Activated CD4-positive, alpha-beta memory T cell treated with anti-CD3 and anti-CD28 coated beads for 36 hours (primary cell): ENCODE data around the gene CHD9. TPM values are rescaled to one million over a fixed set of nuclear protein-coding genes. Genes with fewer than 3 reads are reported as not detected.

Experiments used
- CTCF ChIA-PET: fragments of 350-600 bp; sonication (Branson Sonifier 250); formaldehyde crosslinking; loops from one replicate; lab custom pipeline; 2021; ENCODE audit warnings: antibody characterized with exemption, inconsistent platforms; lab: Charles Lee
- POLR2A ChIA-PET: fragments of 350-600 bp; sonication (Branson Sonifier 250); formaldehyde crosslinking; loops from one replicate; lab custom pipeline; 2021; ENCODE audit warnings: antibody characterized with exemption; lab: Charles Lee
- DNase-seq: peaks from one replicate; pipeline ENCODE4 v3.0.0-alpha.2; 2020
- H3K27ac Mint-ChIP-seq: one replicate; pipeline ENCODE4 v1.8.0; 2021; ENCODE audit warnings: mixed read lengths
- H3K27me3 Mint-ChIP-seq: one replicate; pipeline ENCODE4 v1.8.0; 2021; ENCODE audit warnings: mixed read lengths
- H3K36me3 Mint-ChIP-seq: one replicate; pipeline ENCODE4 v1.8.0; 2021; ENCODE audit warnings: mixed read lengths
- H3K4me1 Mint-ChIP-seq: one replicate; pipeline ENCODE4 v1.8.0; 2021; ENCODE audit warnings: low read depth, mixed read lengths
- H3K4me3 Mint-ChIP-seq: one replicate; pipeline ENCODE4 v1.8.0; 2021; ENCODE audit warnings: mild to moderate bottlenecking, mixed read lengths
- H3K9me3 Mint-ChIP-seq: one replicate; pipeline ENCODE4 v1.8.0; 2021; ENCODE audit warnings: mixed read lengths
- intact Hi-C: fragments of 100-400 bp; cut with micrococcal nuclease; formaldehyde crosslinking; loops from one replicate; pipeline ENCODE4 v1.15.1; 2023
- total RNA-seq, 2 experiments: library from RNA; stranded (reverse); gene quantifications; one replicate each; pipeline ENCODE4 v1.2.3, GENCODE V29; 2021

Gene CHD9
- total RNA-seq, 2 experiments from 2014 or later = 15.0 to 15.5 TPM

DNA sequence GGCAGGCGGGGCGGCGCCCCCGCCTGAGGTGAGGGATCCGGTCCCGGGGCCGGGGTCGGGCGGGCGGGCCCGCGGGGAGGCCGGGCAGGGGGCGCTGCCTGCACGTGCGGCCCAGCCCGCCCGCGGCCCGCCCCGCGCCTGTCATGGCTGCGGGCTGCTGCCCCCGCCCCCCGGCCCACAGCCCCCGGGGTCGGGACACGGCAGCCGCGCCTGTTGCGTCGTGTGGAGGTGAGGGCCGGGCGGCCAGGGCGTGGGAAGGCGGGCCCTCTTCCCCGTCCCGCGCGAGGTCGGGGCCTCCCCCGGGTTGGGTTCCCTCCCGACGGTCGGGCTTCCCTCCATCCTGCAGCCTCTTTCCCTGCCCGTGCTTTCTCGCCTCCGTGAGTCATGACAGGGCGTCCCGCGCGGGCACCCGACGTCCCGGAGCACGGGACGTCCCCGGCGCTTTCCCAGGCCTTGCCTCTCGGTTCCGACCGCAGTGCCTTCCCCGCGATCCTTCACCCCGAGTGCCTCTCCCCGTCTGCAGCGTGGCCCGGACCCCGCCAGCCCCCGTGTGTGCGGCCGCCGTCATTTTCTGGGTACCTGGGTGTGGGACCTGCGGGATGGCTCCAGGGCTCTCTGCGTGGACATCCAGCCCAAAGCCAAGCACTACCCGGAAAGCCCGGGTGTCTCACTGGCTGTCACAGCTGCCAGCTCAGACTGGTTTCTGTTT is 76.7 kb downstream of the CHD9 start:
- CTCF ChIA-PET = interaction anchor here (1.0 kb wide), 1 partner anchor 76 kb away, joined by 5 read pairs; the partner anchor contains the start of gene CHD9
- Mint-ChIP-seq H3K27ac (peak overlapping the region; percentile 78), H3K4me3 (peak overlapping the region; percentile 83), H3K27me3 (no peaks in the 10 kb centered on the region), H3K4me1 (peaks cover 7% of the 10 kb centered on the region), H3K9me3 (no peaks in the 10 kb centered on the region), H3K36me3 (no peaks in the 10 kb centered on the region)
- intact Hi-C loops = loop anchor here (2.0 to 10.0 kb wide), 3 partner anchors 76 to 303 kb away; partner anchors contain the start of gene RBL2
- DNase-seq = peak; percentile 80
- POLR2A ChIA-PET = no interaction called here

DNA sequence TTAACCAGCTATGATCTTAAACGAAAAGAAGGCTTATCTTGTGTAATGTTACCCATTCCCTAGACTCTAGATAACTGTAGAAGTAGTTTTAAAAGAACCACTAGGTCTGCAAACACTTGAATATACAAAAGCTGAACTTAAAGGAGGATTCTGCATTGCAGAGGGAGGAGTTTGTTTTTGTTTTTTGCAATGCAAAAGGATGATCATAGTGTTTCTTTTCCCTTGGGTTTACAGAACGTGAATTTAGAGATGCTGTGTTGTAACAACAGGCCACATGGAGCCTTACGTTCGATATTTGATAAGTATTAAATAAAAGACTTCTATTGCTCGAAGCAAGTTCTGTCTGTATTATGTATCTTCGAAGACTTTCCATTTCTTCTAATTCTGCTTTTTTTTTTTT is 77.6 kb downstream of the CHD9 start:
- intact Hi-C loops = loop anchor here (5.0 to 10.0 kb wide), 2 partner anchors 75 to 152 kb away; no protein-coding TSS in a partner anchor
- peaks cover 7% of the 10 kb centered on the region for H3K4me1 Mint-ChIP-seq
- DNase-seq = no peak
- H3K4me3 Mint-ChIP-seq = peak overlapping the region; percentile 83
- no peaks in the 10 kb centered on the region for H3K27me3 Mint-ChIP-seq
- ChIA-PET CTCF (interaction anchor here (1.0 kb wide), 1 partner anchor 77 kb away, joined by 5 read pairs; the partner anchor contains the start of gene CHD9), POLR2A (no interaction called here)
- H3K36me3 Mint-ChIP-seq = no peaks in the 10 kb centered on the region
- H3K9me3 Mint-ChIP-seq = no peaks in the 10 kb centered on the region
- H3K27ac Mint-ChIP-seq = no peak overlapping the region

- Mint-ChIP-seq H3K36me3 (no peaks in the 10 kb centered on the region), H3K4me3 (no peak overlapping the region), H3K27me3 (no peaks in the 10 kb centered on the region), H3K9me3 (no peaks in the 10 kb centered on the region), H3K27ac (no peak overlapping the region), H3K4me1 (no peaks in the 10 kb centered on the region)
- intact Hi-C loops = loop anchor here (10.0 kb wide), 1 partner anchor 149 kb away; no protein-coding TSS in a partner anchor
- no peak for DNase-seq
- CTCF ChIA-PET = no interaction called here
- POLR2A ChIA-PET = no interaction called here
Observed at GRCh38 chr16:53135329-53135728, 80.5 kb downstream of the CHD9 start.

DNA sequence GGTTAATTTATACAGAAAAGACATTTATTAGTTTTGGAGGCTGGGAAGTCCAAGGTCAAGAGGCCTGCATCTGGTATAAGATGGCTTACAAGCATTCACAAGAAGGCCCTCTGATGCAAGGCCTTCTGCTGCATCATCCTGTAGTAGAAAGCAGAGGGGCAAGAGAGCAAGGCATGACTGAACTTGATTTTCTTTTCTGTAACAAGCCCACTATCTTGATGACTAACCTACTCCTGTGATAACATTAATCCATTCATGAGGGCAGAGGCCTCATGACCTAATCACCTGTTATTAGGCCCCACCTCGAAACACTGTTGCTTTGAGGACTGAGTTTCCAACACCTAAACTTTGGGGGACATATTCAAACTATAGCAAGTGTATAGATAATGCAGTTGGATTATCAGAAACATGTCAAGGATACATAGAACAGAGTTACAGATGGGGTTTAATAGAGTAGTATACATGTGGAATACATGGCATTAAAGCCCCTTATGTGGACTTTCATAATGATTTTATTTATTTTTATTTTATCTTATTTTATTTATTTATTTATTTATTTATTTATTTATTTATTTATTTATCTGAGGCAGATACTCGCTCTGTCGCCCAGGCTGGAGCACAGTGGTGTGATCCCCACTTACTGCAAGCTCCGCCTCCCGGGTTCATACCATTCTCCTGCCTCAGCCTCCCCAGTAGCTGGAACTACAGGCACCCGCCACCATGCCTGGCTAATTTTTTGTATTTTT is 88.2 kb downstream of the CHD9 start:
- Mint-ChIP-seq H3K27me3 (no peaks in the 10 kb centered on the region), H3K27ac (no peak overlapping the region), H3K4me3 (no peak overlapping the region), H3K4me1 (peaks cover 2% of the 10 kb centered on the region), H3K9me3 (no peaks in the 10 kb centered on the region), H3K36me3 (no peaks in the 10 kb centered on the region)
- CTCF ChIA-PET = no interaction called here
- intact Hi-C loops = no loop called here
- POLR2A ChIA-PET = no interaction called here
- DNase-seq = no peak

DNA sequence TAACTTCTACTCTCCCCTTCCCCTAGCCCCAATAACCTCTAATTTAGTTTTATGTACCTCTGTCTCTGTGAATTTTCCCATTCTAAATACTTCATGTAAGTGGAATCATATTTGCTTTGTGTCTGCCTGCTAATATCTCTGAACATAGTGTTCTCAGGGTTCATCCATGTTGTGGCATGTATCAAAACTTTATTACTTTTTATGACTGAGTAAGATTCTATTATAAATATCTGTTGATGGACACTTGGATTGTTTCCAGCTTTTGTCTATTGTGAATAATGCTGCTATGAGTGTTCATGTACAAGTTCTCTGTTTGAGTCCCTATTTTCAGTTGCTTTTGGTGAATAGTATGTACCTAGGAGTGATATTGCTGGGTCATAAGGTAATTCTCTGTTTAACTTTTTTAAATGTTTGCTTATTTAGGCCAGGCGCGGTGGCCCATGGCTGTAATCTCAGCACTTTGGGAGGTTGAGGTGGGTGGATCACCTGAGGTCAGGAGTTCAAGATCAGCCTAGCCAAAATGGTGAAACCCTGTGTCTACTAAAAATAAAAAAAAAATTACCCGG is 92.8 kb downstream of the CHD9 start:
- Mint-ChIP-seq H3K27me3 (no peaks in the 10 kb centered on the region), H3K4me3 (no peak overlapping the region), H3K27ac (no peak overlapping the region), H3K36me3 (no peaks in the 10 kb centered on the region), H3K9me3 (no peaks in the 10 kb centered on the region), H3K4me1 (peaks cover 2% of the 10 kb centered on the region)
- DNase-seq = no peak
- POLR2A ChIA-PET = no interaction called here
- CTCF ChIA-PET = interaction anchor here (0.7 kb wide), 1 partner anchor 86 kb away, joined by 3 read pairs; no protein-coding TSS in a partner anchor
- intact Hi-C loops = no loop called here

DNA sequence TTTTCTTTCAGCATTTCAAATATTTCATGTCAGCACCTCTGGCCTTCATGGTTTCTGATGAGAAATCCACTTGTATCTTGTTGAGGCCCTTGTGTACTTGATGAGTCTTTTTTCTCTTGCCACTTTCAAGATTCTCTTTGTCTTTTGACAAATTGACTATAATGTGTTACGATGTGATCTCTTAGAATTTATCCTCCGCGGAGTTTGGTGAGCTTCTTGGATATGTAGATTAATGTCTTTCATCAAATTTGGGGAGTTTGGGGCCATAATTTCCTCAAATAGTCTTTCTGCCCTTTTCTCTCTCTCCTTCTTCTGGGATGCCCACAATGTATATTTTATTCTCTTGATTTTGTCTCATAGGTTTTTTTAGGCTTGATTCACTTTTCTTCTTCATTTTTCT is 96.0 kb downstream of the CHD9 start:
- Mint-ChIP-seq H3K36me3 (peaks cover 1% of the 10 kb centered on the region), H3K27ac (no peak overlapping the region), H3K4me3 (no peak overlapping the region), H3K27me3 (no peaks in the 10 kb centered on the region), H3K4me1 (peaks cover 1% of the 10 kb centered on the region), H3K9me3 (no peaks in the 10 kb centered on the region)
- intact Hi-C loops = no loop called here
- DNase-seq = no peak
- ChIA-PET CTCF (no interaction called here), POLR2A (no interaction called here)

DNA sequence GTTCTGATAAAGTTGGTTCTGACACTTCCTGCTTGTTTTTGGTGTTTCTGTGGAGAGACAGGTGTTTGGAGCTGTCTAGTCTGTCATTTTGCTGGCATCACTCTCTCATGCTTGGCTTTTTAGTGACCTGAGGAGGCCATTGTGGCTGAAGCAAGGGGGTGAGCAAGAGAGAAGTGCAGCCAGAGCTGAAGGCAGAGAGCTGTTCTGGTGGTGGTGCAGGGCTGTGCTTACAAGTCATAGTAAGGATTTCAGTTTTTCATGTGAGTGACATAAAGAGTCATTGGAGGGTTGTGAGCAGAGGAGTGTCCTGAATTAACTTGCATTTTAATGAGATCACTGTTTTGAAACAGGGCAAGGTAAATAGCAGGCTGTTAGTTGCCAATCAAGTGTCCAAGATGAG is 97.5 kb downstream of the CHD9 start:
- Mint-ChIP-seq H3K36me3 (peaks cover 12% of the 10 kb centered on the region), H3K27me3 (no peaks in the 10 kb centered on the region), H3K27ac (no peak overlapping the region), H3K4me1 (no peaks in the 10 kb centered on the region), H3K4me3 (no peak overlapping the region), H3K9me3 (no peaks in the 10 kb centered on the region)
- POLR2A ChIA-PET = no interaction called here
- CTCF ChIA-PET = no interaction called here
- intact Hi-C loops = no loop called here
- DNase-seq = no peak

DNA sequence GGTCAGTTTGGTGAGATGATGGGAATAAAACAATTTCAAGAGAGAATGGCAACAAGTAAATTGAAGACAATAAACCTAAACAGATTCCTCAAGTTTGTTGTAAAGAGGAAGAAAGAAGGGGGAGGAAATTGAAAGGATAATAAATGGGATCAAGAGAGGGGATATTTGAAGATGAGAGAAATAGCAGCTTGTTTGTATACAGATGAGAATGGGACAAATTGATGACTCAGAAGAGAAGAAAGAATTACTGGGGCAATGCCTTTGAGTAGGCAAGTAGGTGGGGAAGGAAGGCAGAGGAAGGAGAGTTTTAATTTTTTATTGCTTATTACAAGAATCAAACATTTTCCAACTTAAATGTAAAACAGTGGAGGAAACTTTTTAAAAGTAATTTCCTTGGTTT is 98.3 kb downstream of the CHD9 start:
- intact Hi-C loops = no loop called here
- Mint-ChIP-seq H3K4me3 (no peak overlapping the region), H3K9me3 (no peaks in the 10 kb centered on the region), H3K36me3 (peaks cover 13% of the 10 kb centered on the region), H3K4me1 (no peaks in the 10 kb centered on the region), H3K27me3 (no peaks in the 10 kb centered on the region), H3K27ac (no peak overlapping the region)
- ChIA-PET CTCF (no interaction called here), POLR2A (no interaction called here)
- DNase-seq = no peak

- no peak overlapping the region for H3K27ac Mint-ChIP-seq
- POLR2A ChIA-PET = interaction anchor here (0.7 kb wide), 1 partner anchor 98 kb away, joined by 3 read pairs; no protein-coding TSS in a partner anchor
Observed at GRCh38 chr16:53154513-53154912, 99.7 kb downstream of the CHD9 start.

DNA sequence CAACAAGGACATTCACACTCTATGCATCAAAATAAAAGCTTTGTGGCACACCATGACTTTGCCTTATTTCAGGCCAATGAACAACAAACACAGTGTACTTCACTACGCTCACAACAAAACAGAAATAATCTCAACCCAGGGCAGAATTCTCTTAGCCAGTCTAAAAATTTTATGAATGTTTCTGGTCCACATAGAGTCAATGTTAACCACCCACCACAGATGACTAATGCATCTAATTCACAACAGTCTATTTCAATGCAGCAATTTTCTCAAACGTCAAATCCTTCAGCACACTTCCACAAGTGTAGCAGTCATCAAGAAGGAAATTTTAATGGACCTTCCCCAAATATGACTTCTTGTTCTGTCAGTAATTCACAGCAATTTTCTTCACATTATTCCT is 101.7 kb downstream of the CHD9 start:
- CTCF ChIA-PET = interaction anchor here (8.2 kb wide), 1 partner anchor 102 kb away, joined by 54 read pairs; the partner anchor contains the start of gene CHD9
- intact Hi-C loops = no loop called here
- no peaks in the 10 kb centered on the region for H3K4me1 Mint-ChIP-seq
- no peaks in the 10 kb centered on the region for H3K27me3 Mint-ChIP-seq
- H3K4me3 Mint-ChIP-seq = no peak overlapping the region
- H3K36me3 Mint-ChIP-seq = peaks cover 13% of the 10 kb centered on the region
- no peaks in the 10 kb centered on the region for H3K9me3 Mint-ChIP-seq
- POLR2A ChIA-PET = no interaction called here
- no peak overlapping the region for H3K27ac Mint-ChIP-seq
- DNase-seq = no peak

More at GRCh38 chr16:53154513-53154912, 99.7 kb downstream of the CHD9 start:
- H3K4me3 Mint-ChIP-seq = no peak overlapping the region
- no peaks in the 10 kb centered on the region for H3K4me1 Mint-ChIP-seq
- no peaks in the 10 kb centered on the region for H3K27me3 Mint-ChIP-seq
- no peak for DNase-seq
- H3K9me3 Mint-ChIP-seq = no peaks in the 10 kb centered on the region
- intact Hi-C loops = no loop called here
- CTCF ChIA-PET = interaction anchor here (8.2 kb wide), 1 partner anchor 100 kb away, joined by 54 read pairs; the partner anchor contains the start of gene CHD9
- H3K36me3 Mint-ChIP-seq = peaks cover 13% of the 10 kb centered on the region

DNA sequence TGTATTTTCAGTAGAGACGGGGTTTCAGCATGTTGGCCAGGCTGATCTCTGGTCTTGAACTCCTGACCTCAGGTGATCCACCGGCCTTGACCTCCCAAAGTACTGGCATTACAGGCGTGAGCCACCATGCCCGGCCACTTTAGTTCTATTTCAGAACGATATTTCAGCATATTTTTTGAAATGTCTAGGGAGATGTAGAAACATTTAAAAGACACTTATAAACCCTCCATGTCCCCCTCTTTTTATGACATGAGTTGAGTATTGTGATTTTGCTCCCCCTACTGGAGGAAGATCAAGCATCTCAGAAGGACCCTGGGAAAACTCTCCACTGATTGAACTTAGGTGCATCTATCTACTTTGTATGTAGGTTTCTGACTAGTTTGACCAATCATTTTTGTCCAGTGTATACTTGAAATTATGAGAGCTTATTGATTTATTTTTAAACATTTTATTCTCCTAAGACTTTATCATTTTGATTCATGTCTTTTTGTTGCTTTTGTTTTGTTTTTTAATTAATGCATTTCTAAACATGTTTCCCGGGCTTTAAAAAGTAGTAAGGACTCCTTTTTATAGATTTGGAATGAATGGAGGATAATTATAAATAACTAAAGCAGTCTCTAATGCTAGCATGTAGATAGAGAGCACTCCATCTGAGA is 105.1 kb downstream of the CHD9 start:
- H3K4me3 Mint-ChIP-seq = no peak overlapping the region
- H3K27ac Mint-ChIP-seq = no peak overlapping the region
- H3K9me3 Mint-ChIP-seq = no peaks in the 10 kb centered on the region
- no peak for DNase-seq
- ChIA-PET POLR2A (no interaction called here), CTCF (interaction anchor here (0.8 to 8.2 kb wide), 5 partner anchors 12 to 107 kb away, joined by 3 to 54 read pairs (median 5); partner anchors contain the start of genes CHD9 and CHD9NB)
- no peaks in the 10 kb centered on the region for H3K4me1 Mint-ChIP-seq
- intact Hi-C loops = loop anchor here (1.0 kb wide), 2 partner anchors 30 to 105 kb away; no protein-coding TSS in a partner anchor
- H3K27me3 Mint-ChIP-seq = no peaks in the 10 kb centered on the region
- peaks cover 13% of the 10 kb centered on the region for H3K36me3 Mint-ChIP-seq
